22Rv1 (cell line): ENCODE measurements around the gene BMF.
"Not testable (repeated sequence)": the region's sequence is repeated elsewhere in the genome, so short reads cannot be mapped to it uniquely, and the experiment has no call there.

Source experiments
- H3K27ac ChIP-seq: fragments of 450-650 bp; 2 replicates; pipeline ENCODE4 v1.5.1; 2017
- CTCF ChIP-seq: fragments of 450-650 bp; IDR thresholded peaks from 2 replicates; pipeline ENCODE4 v1.5.1; 2017; ENCODE audit warnings: mild to moderate bottlenecking
- ZFX ChIP-seq: fragments of 450-650 bp; IDR thresholded peaks from 2 replicates; pipeline ENCODE4 v1.6.1; 2017; ENCODE audit warnings: antibody characterized with exemption, borderline replicate concordance

The BMF gene

GRCh38 chr15:40133544-40133943 lies 24.9 kb upstream of the BMF start:
- TF ChIP-seq ZFX (no peak), CTCF (no peak)

GRCh38 chr15:40130799-40131502 lies 22.3 kb upstream of the BMF start:
- TF ChIP-seq ZFX (no peak), CTCF (no peak)
- no peak overlapping the region for H3K27ac ChIP-seq

More at GRCh38 chr15:40133544-40133943, 24.9 kb upstream of the BMF start:
- H3K27ac ChIP-seq: no peak overlapping the region

DNA sequence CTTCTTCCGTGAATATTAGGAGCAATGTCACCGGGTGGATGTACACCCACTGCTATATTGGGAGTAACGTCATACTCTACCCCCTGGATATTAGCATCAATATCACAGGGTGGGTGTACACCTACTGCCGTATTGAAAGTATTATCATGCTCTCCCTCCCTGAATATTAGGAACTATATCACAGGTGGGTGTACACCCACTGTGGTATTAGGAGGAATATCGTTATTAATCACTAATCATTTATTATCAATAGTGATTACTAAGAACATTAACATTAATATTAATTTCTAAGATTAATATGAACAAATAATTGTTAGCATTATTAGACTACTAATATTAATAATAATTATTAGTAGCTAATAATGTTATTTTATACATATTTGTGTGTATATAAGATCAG lies 21.4 kb upstream of the BMF start:
- TF ChIP-seq ZFX (no peak), CTCF (no peak)
- H3K27ac ChIP-seq: no peak overlapping the region

GRCh38 chr15:40128766-40129660 lies 20.3 kb upstream of the BMF start:
- no peak overlapping the region for H3K27ac ChIP-seq
- TF ChIP-seq CTCF (no peak), ZFX (no peak)

GRCh38 chr15:40125950-40126349 lies 17.3 kb upstream of the BMF start:
- no peak for TF ChIP-seq CTCF
- no peak for TF ChIP-seq ZFX

DNA sequence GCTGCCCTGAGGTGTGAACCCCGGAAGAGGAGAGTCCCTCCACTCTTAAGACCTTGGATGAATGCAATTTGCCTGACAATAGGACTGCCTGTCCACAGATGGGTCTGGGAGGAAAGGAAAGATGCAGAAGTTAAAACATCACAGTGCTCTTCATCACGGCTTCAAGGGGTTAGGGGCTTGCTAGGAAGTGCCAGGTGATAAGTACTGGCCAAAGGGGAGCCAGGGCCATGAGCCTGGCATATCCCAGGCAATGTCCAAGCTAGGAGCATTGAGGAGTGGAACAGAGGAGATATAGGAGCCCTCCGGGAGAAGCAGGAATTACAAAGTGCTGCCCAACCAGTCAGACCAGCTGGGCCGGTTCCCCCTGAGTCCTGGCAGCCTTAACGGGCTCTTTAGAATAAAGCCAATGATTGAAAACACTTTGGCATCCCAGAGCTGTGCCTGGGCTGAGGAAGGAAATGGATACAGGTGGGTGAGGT lies 16.2 kb upstream of the BMF start:
- not testable (repeated sequence) for H3K27ac ChIP-seq

More at GRCh38 chr15:40125950-40126349, 17.3 kb upstream of the BMF start:
- no peak overlapping the region for H3K27ac ChIP-seq

- not testable (repeated sequence) for H3K27ac ChIP-seq
These were observed 15.7 kb upstream of the BMF start for GRCh38 chr15:40124333-40124732.

- not testable (repeated sequence) for H3K27ac ChIP-seq
These were observed 15.2 kb upstream of the BMF start for GRCh38 chr15:40123863-40124262.

DNA sequence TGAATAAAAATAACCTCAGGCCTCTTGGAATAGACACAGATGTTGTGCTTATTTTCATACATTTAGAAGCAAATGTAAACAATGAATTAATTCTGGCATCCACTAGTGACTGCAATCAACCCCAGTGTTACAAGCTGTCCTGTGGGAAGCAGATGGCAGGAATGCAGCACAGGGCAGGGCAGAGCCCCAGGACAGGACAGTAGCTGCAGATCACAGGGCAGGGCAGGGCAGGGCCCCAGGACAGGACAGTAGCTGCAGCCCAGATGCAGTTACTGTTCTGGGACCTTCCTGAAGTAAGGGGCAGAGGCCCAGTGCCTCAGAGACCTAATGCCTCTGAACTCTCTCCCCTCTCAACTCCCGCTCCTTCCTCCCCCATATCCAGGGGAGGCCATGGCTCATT lies 14.3 kb upstream of the BMF start:
- H3K27ac ChIP-seq: not testable (repeated sequence)
